Urothelium cell line (cell line): ENCODE data around the gene CELA3A.

Experiments
- DNase-seq: peaks from one replicate; pipeline ENCODE4 v3.0.0; 2011; ENCODE audit warnings: low spot score, mixed read lengths
- FAIRE-seq: peaks from 2 replicates; lab custom pipeline; 2011; peaks lifted over from hg19 to GRCh38; lab: Jason Lieb, UNC

CELA3A gene

GRCh38 chr1:22045604-22046228 is 44.3 kb downstream of the CELA3A start:
- DNase-seq (no peak), FAIRE-seq (no peak)

- DNase-seq (no peak), FAIRE-seq (no peak)
Observed at GRCh38 chr1:22048351-22049192, 47.1 kb downstream of the CELA3A start.

GRCh38 chr1:22050330-22050729 is 48.9 kb downstream of the CELA3A start:
- FAIRE-seq = no peak
- DNase-seq = no peak

DNA sequence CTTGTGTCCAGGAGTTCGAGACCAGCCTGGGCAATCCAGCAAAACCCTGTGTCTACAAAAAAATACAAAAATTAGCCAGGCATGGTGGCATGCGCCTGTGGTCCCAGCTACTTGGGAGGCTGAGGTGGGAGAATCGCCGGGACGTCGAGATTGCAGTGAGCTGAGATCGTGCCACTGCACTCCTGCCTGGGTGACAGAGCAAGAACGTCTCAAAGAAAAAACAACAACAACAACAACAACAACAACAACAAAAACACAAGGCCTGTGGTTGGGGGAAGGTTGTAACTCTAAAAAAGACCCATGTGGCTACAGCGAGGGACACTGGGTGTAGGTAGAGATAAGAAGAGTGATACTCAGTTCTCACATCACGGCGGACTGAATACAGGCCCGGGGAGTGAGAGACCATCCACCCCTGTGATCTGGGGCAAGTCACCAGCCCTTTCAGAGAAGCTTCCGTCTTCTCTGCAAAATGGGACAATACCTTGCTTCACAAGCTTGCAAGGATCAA is 50.2 kb downstream of the CELA3A start:
- DNase-seq (no peak), FAIRE-seq (no peak)

- peak; percentile 97 for DNase-seq
- FAIRE-seq = peak; percentile 84
Observed at GRCh38 chr1:22052115-22053016, 50.9 kb downstream of the CELA3A start, which contains the start of gene CDC42. Gene CDC42 (plus strand): TSS chr1:22052709. CDS start chr1:22078479, 25,770 bp downstream.

- peak; percentile 79 for DNase-seq
- FAIRE-seq = no peak
Observed at GRCh38 chr1:22053017-22053860, 51.8 kb downstream of the CELA3A start.

DNA sequence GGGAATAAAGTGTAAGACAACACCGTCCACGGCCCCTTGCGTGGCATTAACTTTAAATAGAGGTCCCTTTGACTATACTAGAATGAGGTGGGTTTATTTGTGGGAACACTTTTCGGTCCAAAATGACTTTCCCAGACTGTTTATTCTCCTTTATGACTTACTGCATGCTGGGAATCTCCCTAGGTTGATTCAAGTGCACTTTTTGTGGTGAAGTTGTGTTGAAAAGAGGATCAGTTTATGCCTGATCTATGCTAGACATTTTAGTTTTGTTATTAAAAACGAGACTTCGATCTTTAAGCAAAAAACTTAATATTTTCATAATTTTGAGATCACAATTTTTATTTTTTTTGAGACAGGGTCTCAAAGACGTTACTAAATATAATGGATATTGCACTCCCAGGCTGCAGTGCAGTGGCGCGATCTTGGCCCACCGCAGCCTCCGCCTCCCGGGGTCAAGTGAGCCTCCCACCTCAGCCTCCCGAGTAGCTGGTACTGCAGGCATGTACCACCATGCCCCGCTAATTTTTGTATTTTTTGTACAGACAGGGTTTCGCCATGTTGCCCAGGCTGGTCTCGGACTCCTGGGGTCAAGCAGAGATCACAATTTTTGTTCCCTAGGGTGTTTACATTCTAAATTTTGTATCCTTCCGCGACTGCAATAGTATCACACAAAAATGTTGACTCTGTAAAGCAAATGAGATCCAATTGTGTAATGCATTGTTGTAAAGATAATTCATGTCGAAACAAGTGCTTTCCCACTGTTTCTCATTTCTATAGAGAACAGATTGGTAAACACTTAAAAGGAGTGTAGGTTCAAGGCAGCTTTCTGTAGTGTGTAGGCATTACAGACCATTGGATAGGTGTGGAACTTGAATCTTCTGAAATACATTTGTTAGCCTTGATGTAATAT is 52.7 kb downstream of the CELA3A start:
- DNase-seq (no peak), FAIRE-seq (no peak)

- DNase-seq (no peak), FAIRE-seq (no peak)
Observed at GRCh38 chr1:22055463-22055862, 54.0 kb downstream of the CELA3A start.

DNA sequence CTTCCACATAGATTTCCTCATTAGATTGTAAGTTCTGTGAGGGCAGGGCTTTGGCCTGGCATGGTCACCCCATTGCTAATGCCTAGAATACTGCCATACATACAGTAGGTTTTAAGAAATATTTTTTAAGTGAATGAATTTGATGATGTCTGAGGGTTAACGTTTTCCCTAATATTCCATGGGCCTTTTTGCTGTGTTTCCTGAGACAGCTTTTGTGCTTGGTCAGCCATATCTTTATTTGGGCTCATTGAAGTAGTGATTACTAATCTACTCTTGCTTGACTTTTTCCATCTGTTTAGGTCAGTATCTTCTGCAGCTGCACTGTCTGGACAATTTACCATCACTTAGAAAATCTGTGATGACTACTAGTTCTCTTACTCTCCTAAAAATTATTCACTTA is 54.6 kb downstream of the CELA3A start:
- FAIRE-seq (no peak), DNase-seq (no peak)

GRCh38 chr1:22056936-22057335 is 55.5 kb downstream of the CELA3A start:
- DNase-seq (no peak), FAIRE-seq (no peak)

- FAIRE-seq (no peak), DNase-seq (no peak)
Observed at GRCh38 chr1:22057861-22058260, 56.4 kb downstream of the CELA3A start.
